ELR (cell line): ENCODE measurements around the gene PPP1R3E.

ENCODE experiments used
- DNase-seq: peaks from one replicate; pipeline ENCODE4 v3.0.0-alpha.2; 2015; ENCODE audit warnings: low read depth

Gene PPP1R3E

DNA sequence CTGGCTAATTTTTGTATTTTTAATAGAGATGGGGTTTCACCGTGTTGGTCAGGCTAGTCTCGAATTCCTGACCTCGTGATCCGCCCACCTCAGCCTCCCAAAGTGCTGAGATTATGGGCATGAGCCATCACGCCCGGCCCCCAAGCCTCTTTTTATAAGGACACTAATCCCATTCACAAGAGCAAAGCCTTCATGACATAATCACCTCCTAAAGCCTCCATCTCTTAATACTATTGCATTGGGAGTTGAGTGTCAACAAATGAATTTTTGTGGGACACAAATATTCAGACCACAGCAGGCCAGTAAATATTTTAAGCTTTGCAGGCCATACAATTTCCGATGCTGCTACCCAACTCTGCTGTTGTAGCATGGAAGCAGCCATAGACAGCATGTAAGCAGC, 54.1 kb downstream of the PPP1R3E start:
- no peak for DNase-seq
